GM18951 (cell line): ENCODE measurements around the gene SNAPC2.

Experiments used
- POLR2A ChIP-seq: IDR thresholded peaks from 4 replicates; pipeline ENCODE4 v1.6.1; 2011; ENCODE audit warnings: mild to moderate bottlenecking; ENCODE audit not compliant: insufficient read length, insufficient read depth; ENCODE audit errors: extremely low read depth
- in situ Hi-C: fragments of 300-500 bp; cut with MboI; formaldehyde crosslinking; loops from one replicate; pipeline ENCODE4 v1.12.0; 2022; ENCODE audit warnings: low sequenced_read_pairs, mixed read lengths, inconsistent platforms; ENCODE audit not compliant: unreplicated experiment

The SNAPC2 gene

GRCh38 chr19:7899751-7900378 is 20.3 kb upstream of the SNAPC2 start:
- TF ChIP-seq POLR2A: no peak
- in situ Hi-C loops: no loop called here

GRCh38 chr19:7900401-7900870 is 19.7 kb upstream of the SNAPC2 start:
- in situ Hi-C loops: no loop called here
- TF ChIP-seq POLR2A: no peak

DNA sequence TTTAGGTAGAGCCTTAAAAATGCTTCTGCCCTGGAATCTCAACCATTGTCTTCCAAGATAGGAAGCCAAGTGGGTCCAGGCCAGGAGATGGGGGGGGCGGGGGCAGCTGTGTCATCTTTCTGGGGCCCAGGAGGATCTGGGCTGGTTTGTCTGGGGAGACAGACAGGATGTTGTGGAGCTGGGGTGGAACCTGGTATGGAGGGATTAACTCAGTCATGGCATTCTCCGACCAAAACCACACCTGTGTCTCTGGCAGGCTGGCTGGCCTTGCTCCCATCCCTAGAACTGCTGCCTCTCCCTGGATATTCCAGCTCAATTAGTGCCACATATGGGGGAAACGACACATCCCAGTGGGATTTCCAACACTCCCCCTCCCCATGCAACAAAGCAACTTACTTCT is 19.2 kb upstream of the SNAPC2 start:
- in situ Hi-C loops: no loop called here
- TF ChIP-seq POLR2A: no peak

GRCh38 chr19:7901337-7901736 is 18.8 kb upstream of the SNAPC2 start:
- in situ Hi-C loops: no loop called here

DNA sequence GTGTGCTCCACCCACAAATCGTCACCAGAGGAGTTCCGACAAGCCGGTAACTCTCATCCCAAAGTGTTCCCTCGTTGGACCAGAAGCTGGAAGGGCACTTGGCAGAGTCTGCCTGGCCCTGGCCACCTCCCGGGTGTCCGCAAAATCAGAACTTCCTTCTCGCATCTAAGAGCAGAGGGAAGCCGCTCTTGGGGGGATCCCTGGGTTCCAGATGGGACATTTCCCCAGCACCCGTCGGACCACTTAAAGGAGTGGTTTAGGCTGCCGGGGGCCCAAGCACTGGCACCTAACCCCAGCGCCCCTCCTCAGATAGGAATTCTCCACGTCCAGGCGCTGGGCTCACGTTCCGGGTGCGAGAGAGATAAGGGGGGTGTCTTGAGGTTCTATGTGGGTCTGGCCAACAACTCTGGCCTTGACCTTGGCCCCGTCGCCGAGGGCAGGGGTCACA is 17.3 kb upstream of the SNAPC2 start:
- in situ Hi-C loops: no loop called here
- no peak for TF ChIP-seq POLR2A

More at GRCh38 chr19:7901337-7901736, 18.8 kb upstream of the SNAPC2 start:
- no peak for TF ChIP-seq POLR2A

- in situ Hi-C loops: no loop called here
- TF ChIP-seq POLR2A: peak; percentile 93
Observed at GRCh38 chr19:7903244-7904073, 16.7 kb upstream of the SNAPC2 start, which contains the start of gene MAP2K7. TSS of gene MAP2K7 (plus strand) at chr19:7903877. CDS start at chr19:7903945, 68 bp downstream.

DNA sequence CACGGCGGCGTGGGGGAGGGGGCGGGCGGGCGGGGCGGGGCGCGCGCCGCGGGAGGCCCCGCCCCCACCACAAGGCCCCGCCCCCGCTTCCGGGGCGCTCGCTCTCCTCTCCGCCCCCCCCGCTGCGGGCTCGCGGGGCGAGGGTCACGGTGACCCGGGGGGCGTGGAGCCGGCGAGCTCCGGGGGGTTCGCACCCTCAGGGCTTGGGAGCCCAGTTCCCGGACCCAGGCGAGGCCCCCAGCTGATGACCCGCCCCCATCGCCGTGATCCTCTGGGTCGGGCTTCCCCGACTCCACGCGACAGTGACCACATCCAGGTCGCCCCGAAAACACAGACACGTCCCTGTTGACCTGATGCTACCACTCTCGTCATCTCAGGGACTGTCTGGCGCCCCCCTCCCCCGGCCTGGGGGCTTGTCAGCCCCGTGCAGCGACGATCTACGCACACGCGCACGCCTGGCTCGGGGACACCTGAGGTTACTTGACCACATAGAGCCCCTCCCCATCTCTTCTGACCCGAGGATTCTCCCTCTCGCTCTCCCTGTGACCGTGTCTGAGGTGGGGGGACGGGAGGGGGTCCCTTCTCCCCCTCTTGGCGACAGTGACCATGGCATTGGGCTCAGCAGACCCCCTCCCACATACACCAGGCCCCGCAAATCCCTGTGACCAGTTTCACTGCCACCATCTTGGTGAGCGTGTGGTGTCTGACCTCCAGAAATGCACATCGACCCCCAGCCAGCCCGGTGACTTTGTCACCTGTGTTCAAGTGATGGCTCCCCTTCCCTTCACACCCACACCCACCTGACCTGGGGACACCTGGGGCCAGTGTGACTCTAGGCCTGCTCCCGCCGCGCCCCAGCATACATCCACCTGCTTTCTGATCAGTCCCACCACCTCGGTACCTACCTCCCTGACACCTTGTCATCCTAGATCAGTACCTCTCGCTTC is 15.8 kb upstream of the SNAPC2 start:
- in situ Hi-C loops: no loop called here
- no peak for TF ChIP-seq POLR2A

- no peak for TF ChIP-seq POLR2A
- in situ Hi-C loops: no loop called here
Observed at GRCh38 chr19:7905268-7905667, 14.9 kb upstream of the SNAPC2 start.

GRCh38 chr19:7905859-7906258 is 14.3 kb upstream of the SNAPC2 start:
- TF ChIP-seq POLR2A: no peak
- in situ Hi-C loops: no loop called here

DNA sequence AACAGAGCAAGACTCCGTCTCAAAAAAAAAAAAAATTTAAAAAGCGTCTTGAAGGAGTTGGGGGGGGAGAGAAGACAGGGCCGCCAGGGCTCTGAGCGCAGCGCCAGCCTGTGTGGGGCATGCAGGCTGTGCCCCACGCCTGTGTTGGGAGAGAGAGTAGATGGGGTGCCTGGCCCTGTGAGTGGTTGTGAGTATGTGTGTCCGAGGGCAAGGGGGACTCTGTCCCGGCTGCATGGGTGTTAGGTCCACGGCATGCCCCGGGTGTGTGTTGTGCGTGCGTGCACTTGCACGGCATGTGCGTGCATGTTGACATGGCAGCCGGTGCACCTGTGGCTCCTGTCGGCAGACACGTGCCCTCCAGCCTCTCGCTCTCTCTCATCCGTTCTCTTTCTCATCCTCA is 13.0 kb upstream of the SNAPC2 start:
- in situ Hi-C loops: no loop called here
- no peak for TF ChIP-seq POLR2A

DNA sequence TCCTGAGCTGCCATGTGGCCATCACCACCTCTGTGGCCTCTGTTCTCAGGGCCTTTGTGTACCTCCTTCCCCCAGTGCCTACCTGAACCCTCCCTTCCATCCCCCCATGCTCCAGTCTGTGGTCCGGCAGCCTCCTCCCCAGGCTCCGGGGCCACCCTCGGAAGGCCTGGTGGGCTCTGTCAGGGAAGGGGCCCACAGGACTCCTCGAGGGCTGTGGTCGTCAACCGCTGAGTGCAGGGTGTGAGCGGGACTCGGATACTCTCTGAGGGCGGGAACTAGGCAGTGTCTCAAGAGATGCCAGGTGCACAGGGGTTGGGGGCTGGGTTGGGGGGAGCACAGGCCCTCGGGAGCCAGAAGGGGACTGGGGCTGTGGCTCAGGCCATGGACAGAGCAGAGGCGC is 12.6 kb upstream of the SNAPC2 start:
- TF ChIP-seq POLR2A: no peak
- in situ Hi-C loops: no loop called here

DNA sequence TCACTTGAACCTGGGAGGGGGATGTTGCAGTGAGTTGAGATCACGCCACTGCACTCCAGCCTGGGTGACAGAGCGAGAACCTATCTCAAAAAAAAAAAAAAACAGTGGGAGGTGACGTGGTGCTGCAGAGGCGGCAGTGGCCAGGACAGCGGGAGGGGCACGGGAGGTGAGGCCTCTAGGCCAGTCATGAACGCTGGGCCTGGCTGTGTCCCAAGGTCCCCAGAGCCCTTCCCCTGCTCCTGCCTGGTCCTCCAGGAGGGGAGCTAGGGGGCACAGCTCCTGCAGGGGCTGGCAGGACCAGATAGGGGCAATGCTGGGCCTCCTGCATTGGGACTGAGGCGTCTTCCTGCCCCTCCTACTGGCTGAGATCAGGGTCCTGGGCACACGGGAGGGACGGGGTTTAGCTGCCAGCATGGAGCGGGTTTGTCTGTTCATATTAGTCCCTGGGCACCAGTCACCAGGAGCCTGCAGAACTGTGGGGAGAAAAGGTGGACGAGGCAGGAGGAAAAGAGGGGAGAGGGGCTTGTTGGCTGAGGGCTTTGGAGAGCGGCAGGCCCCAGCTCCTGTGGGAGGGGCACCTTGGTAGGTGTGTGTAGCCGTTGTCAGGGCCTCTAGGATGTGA is 11.9 kb upstream of the SNAPC2 start:
- TF ChIP-seq POLR2A: no peak
- in situ Hi-C loops: no loop called here
